Measurements from ENCODE around the gene ARRB1.
"Not testable (repeated sequence)": the region's sequence is repeated elsewhere in the genome, so short reads cannot be mapped to it uniquely, and the experiment has no call there.

ARRB1 gene

DNA sequence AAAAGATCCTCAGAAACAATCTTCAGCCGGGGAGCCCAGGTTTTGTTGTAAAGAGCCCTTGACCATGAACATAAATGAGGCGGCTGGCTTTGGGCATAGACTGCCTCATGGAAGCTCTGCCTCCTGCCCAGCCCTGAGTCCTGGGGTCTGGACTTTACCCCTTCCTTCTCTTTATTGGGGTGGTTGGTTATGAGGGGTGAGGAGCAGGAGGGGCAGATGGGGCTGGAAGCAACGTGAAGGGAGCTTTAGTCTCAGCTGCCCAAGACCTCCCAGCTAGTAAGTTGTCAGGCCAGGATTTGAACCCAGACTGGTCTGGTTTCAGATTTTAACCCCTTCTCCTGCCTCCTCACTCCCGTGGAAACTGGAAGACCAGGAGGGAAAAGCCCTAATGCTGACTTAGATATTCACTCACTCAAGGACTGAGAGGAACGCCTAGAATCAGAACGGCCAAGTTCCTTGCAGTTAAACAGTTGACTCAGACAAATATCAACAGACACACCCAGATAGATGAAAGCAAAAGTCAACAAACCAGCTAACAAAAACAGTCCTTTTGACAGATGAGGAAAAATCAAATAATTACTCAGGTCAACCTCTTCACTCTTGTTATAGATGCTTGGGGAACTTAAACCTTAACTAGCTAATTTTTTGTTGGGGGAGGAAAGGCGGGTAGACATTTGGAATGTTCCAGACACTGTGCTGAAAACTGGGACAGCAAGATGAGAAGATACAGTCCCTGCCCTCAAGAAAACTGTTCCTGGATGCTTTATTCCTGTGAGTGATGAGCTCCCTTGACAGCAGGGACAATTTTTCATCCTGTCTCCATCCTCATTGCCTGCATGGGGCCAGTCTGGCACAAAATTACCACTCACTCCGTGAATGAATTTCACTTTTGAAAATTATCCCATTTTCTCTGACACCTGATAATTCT, 20.8 kb upstream of the ARRB1 start:
- DNase-seq (ENCODE audit: low spot score) = no peak

DNA sequence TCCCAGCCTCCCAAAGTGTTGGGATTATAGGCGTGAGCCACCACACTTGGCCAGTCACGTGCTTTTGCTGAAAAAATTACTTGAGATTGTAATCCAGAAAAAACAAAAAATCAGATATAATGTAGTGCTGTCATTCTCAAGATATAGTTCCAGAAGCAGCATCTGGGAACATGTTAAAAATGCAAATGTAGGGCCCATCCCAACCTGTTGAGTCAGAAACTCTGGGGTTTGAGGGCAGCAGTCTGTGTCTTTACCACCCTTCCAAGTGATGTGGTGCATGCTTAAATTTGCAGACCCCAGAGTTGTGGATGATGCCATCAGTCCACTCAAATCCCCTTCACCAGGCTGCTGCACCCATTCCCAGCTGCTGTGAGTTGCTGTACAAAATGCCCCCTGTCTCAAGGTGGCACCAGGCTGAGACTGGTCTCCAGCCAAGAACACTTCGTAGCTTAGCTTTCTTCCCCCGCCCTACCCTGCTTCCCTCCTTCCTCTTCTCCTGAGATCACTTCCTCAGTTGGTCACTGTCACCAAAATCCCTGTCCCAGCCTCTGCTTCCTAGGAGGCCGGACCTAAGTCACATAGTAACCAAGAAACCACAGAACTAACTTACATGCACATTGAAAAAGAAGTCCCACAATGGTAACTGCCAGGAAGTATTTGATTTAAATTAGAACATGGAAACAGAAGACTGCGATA, 18.2 kb upstream of the ARRB1 start:
- DNase-seq (ENCODE audit: low spot score) = no peak

DNA sequence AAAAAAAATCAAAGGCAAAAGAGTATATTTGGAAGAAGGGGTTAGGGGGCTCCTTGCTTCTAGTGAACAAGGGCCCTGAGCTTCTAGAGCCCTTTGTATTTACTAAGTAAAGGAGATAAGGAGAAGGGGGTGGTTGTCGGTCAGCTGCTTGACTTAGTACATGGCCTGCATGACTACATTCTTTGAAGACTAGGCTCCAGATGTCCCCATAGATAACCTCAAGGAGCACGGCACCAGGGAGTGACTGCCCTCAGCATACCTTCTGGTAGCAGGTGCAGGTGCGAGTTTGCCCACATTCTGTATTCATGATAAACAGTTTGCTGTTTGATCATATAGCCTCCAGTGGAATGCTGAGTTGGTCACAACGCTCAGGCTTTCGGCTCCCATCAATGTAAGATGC, 15.4 kb upstream of the ARRB1 start:
- DNase-seq (ENCODE audit: low spot score) = not testable (repeated sequence)

DNA sequence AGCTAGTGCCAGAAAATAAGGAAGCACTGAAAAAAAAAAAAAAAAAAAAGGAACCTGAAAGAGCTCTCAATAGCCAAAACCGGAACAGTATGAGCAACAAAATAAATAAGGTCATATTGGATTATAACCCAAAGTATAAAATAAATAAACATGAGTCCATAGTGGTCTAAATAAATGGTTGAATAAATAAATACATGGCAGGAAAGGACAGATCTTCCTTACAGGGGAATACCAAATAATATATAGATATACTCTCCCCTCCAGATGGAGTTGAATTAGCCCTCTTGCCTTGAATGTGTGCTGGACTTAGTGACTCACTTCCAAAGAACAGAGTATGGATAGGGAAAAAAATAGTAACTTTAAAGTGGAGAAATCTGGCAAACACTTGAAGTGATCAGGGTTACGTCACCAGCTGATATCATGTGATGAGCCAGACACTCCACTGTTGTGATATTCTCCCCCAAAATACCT, 14.3 kb upstream of the ARRB1 start:
- DNase-seq (ENCODE audit: low spot score) = no peak

DNA sequence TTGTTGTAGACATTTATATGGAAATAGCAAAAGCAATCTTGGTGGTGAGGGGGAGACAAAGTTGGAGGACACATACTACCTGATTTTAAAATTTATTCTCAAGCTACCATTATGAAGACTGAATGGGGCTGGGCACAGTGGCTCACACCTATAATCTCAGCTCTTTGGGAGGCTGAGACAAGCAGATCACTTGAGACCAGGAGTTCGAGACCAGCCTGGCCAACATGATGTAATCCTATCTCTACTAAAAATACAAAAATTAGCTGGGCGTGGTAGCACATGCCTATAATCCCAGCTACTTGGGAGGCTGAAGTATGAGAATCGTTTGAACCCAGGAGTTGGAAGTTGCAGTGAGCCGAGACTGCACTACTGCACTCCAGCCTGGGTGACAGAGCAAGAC, 10.8 kb upstream of the ARRB1 start:
- not testable (repeated sequence) for DNase-seq (ENCODE audit: low spot score)

DNA sequence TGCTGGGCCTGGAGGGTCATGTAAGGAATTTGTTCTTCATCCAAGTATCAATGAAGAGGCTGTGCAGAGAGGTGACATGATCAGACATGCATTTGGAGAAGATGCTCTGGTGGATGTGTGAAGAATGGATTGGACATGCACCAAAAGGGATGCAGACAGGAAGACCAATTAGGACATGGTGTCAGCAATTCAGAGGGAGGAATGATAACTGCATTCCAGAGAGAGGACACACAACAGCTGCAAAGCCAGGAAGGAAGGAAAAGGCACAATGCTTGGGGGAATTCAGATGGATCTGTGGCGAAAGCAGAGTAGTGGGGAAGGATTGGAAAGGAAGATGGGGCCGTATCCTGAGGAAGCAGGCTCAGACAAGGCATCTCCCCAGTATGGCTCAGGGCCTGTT, 5.2 kb upstream of the ARRB1 start:
- DNase-seq (ENCODE audit: low spot score) = no peak

DNA sequence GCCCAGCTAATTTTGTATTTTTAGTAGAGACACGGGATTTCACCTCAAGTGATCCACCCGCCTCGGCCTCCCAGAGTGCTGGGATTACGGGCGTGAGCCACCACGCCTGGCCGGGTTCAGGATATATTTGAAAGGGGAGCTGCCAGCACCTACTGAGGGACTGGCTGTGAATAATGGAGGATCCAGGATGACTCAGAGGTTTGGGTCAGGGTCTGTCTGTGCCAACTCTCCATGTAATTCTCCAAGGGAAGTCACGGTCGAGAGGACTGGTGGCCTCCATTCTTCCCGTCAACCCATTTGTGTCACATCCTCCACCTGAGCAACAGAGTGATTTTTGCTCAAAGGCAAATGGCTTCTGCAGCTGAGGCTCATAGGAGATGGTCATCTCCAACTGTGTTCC, 3.6 kb upstream of the ARRB1 start:
- DNase-seq (ENCODE audit: low spot score) = no peak

DNA sequence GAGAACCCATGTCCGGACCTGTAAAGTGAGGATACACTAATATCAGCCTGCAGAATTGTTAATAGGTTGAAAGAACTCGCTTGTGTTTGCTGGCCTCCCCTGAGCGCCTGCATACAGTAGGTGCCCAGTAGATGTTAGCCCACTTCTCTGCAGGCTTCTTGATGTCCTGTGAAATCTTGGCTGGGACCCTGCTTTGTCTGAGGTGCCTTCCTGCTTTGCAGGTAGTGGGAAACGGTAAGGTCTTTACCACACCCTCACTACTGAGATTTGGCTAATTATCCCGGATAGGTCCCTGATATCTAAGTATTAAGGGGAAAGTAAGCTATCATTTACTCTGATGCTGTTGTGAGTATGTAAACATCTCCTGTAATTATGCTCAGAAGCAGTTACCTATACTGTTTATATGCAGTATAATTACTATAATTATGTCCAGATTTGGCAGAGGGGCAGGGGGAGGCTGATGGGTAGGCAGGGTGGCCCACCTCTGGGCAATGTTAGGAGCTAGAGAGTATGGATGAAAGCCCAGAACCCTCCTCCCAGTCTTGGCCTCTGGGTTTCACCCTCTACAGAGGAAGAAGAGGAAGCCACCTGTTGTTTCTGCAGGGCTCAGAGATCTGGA, 1.2 kb upstream of the ARRB1 start:
- DNase-seq (ENCODE audit: low spot score) = no peak

DNA sequence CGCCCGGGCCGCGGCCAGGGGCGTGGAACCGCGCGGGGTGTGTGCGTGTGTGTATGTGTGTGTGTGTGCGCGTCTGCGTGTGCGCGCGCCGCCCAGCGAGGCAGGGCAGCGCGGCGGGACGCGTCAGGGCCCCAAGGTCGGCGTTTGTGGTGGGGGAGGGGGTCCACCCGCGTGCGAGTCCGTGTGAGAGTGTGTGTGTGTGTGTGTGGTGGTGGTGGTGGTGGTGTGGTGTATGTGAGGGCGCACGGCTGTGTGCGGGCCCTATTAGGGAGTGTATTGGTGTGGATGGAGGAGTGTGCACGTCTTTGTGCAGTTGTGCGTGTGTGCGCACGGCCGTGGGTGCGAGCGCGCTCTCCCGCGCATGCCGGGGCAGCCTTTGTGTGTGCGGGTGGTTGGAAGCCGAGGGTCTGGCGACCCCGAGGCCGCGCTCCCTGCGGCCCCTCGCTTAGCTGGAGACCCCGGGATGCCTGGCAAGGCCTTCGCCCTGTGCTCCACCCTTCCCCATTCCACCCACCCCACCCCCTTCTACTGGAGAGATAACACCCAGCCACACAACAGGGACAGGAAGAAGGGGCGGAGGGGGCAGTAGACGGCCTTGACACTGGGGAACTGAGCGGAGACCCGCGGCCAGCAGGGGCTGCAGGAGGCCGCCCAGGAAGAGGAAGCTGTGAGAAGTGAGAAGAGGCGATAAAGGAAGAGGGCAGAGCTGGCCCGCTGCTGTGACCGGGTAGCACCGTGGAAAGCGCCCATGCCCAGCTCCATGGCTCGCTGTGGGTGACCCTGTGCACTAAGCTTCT, 528 bp upstream of the ARRB1 start:
- DNase-seq (ENCODE audit: low spot score) = peak; percentile 70

DNA sequence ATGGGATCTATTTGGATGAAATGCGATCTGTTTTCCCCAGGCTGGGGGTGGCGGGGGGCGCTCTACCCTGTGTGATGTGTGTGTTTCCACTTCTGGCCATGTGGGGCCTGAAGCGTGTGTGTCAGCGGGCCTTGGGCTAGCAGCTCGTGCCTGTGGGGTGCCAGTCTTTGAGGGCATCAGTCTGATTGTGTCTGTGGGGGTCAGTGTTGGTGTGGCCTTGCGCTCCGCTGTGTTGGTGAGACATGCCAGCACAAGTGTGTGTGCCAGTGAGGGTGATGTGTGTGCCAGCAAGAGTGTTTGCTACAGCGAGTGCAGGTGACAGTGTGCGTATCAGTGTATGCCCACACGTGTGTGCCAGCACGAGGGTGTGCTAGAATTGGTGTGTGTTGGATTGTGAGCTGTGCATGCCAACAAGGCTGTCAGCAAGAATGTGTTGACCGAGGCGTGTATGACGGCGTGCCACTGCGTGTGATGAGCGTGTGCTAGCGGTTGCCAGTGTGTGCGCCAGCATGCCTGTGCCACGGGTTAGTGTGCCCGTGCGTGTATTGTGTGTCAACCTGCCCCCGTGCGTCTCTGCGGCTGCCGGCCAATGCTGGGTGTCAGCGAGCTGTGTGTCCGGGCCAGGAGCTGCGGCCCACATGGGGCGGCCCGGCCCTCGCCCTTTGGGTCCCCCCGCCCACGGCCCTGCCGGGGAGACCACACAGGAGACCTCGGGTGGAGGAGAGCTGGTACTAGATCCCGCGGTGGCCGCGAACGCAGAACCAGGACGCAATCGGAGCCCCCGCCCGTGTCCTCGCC, 519 bp downstream of the ARRB1 start:
- peak; percentile 71 for DNase-seq (ENCODE audit: low spot score)

DNA sequence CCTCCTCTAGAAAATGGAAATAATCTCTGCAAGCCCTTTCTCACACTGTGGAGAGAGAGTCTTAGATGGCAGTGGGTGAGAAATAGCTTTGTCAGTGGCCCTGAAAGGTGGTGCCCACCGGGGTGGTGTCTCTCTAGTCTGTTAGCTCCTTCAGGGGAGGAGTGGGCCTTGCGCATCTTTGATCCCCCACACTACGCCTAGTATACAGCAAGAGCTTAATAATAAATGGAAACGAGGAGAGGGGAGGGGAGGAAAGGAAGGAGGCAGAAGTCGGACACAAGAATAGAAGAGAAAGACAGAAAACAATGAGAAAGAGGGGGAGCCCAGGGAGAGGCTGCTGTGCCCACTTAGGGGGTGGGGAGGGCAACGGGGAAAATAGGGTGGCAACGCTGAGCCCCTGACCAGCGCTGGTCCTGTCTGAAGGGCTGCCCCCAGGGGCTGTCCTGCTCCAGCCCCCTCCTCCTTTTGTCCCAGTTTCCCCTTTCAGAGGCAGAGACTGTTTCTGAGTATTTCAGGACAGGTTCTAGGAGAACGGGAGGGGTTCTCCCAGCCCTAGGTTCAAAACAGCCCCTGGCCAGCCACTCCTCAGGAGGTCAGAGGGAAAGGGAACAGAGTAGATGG, 1.2 kb downstream of the ARRB1 start:
- no peak for DNase-seq (ENCODE audit: low spot score)

DNA sequence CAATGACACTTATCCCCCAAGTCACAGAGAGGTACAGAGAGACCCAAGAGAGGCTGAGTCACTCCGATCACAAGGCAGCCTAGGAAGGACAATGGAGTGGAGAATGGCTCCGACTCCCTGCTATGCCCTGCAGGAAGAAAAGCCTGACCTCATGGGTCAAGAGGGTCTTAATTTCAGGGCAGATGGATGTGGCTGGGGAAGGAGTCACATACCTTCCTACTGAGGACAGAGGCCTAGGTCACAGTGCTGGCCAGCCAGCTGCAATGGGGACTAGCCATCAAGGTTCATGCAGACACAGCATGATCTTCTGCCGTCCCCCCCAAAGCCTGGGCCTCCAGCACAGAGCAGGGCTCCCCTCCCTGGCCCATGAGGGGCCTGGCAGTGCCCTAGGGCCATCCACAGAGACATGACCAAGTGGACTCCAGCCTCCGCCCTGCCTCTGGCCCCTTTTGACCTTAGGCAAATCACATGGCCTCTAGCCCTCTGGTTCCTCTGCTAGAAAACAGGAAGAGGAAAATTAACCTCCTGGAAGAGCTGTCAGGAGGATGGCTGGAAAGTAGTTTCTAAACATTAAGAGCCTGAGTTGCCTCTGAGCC, 1.8 kb downstream of the ARRB1 start:
- DNase-seq (ENCODE audit: low spot score) = no peak

DNA sequence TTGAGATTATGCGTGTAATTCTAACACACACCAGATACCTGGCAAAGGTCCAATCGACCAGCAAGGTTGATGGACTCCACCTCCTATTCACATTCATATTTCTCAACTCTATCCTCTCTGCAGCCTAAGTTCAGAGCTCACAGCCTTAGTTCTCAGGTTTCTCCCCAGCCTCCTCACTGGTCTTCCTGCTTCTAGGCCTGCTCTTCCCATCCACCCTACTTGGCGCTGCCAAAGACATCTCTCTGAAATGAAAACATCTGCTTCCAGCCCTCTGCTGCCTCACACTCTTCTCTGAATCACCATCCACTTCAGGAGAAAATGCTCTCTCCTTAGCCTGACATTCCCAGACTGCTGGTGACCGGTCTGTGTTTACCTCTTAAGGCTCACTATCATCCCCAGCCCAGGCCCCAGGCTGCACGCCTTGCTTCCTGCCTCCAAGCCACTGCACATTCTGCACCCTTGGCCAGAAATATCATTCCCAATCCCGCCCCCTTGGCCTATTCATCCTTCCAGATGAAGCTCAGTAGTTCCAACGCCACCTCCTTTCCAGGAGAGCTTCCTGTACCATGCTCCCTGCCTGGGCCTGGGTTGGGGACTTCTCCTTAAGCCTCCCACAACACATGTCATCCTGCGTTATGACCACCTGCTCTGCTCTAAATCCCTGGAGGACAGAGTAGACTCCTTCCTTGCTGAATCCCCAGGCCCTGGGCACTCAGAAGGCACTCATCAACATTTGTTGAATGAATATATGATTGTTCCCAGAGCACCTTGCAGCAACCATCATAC, 3.5 kb downstream of the ARRB1 start:
- DNase-seq (ENCODE audit: low spot score) = no peak

DNA sequence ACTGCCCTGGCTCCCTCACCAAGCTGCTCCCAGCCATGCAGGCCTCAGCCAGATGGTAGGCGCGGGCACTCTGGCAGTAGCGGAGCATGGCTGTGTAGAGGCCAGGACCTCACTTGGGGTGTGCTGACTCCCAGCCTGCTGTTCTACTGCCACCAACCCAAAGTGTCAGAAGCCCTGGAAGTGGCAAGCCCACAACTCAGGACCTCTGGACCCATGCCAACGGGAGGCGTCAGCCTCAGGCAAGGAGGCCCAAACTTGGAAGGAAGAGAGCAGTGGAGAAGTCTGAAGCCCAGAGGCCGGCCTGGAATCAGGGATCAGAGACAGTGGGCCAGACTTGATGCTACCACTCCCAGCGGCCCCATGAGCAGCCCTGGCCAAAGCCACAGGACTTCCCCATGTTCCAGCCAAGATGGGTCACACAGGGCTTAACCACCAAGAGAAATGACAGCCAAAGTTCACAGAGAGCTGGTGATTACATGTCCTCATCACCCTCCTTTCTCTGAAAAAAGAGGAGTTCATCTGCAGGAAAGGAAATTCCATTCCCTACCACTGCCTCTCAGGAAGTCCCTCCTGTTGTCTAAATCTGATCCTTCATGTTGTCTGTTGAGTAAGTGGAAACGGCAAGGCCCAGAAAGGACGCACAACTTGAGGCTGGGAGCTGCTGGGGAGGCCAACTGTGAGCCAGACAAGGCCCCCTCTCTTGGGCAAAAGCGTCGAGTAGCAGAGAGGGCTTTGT, 4.4 kb downstream of the ARRB1 start:
- no peak for DNase-seq (ENCODE audit: low spot score)

DNA sequence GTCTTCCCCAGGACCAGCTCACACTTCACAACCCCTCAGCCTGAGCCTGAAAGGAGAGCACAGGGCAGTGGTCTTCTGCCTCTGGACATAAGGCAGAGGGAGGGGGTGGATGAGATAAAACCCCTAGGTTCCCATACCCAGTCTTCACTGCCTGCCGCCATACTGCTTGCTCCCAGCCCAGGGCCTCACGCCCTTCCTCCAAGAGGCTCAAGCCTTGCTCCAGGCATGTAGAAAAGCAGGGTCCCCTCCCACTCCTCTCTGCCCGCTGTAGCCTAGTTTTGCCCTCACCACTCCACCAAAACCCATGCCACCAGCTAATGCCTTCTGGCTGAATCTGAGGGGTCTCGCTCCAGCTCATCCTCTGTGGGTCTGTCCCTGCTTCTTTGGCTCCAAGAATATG, 5.2 kb downstream of the ARRB1 start:
- no peak for DNase-seq (ENCODE audit: low spot score)

DNA sequence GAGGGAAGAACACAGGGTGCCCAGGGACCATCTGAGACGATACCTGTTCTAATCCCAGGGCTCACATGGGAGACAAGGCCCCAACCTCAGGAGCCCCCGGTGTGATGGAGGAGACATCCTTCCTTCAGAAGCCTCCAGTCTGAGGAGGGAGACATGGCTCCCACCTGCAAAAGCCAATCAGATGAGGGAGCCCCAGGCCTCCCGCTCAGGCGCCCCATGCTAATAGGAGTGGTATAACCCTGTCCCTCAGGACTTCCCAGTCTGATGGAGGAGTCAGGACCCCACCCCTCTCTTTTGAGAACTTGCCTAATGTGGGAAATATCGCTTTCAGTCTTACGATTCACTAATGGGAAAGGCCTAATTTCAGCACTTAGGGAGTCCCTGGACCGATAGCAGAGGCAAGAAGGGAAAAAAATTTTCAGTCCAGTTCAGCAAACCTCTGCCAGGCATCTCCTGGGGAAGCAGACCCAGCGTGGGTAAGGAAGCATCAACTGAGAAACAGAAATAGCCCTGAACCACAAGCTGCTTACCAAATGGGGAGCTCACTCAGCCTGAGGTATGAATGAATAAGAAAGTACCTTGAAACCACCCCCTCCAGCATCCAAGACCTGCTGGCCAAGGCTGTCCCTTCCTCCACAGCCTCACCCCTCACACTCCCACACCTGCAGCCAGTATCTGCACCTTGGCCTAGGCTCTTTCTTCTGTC, 5.9 kb downstream of the ARRB1 start:
- DNase-seq (ENCODE audit: low spot score) = no peak

DNA sequence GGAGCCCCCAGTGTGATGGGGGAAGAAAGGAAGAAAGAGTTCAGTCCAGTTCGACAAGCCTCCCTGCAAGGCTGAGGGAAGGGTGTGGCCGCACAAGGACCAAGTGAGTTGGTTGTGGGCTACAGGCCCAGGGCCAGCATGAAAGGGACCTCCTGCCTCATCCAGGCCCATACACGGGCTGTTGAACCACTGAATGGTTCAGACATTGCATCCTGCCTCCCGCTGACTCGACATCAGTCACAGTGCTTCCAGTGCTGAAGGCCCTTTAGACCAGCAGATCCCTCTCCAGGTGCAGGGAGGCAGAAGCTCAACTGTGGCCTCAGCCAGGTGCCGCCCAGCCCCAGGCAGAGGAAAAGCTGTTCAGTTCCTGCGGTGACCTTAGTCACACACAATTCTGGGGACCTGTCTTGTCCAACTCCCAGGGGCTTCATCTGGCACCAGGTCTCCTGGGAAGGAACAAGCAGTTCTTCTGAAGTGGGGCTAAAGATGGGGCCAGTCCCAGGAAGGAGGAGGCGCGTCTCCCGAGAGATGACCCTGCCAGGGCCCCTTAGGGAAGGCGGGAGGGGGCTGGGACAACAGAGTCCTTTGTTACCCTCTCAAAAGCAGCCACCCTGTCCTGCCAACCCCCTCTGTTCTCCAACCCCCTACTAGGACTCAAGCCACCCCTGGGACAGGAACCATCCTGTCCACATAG, 6.6 kb downstream of the ARRB1 start:
- DNase-seq (ENCODE audit: low spot score) = no peak

DNA sequence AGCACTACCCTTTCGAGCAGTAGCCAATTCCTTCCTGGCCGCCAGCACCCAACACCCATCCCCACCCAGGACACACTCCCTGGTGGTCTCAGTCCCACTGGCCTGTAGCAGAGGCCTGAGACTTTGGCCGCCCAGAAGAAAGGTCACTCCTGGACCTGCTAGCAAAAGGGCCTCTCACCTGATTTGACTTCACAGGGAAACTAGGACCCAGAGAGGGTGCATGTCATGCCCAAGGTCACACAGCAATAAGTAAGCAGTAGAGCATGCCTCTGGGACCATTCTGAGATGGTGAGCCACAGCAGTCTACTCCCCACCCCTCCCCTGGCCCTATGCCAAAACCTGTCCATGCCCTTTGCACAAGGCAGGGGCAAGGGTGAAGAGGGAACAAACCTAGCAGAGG, 7.3 kb downstream of the ARRB1 start:
- no peak for DNase-seq (ENCODE audit: low spot score)

All from iPS-NIHi11 (cell line).